DOHH2 (cell line): ENCODE data around the gene ABCA1.

ENCODE experiments used
- EZH2phosphoT487 ChIP-seq: fragments of 200-600 bp; sonication (generic); IDR thresholded peaks from 2 replicates; pipeline ENCODE4 v1.6.1; 2017; ENCODE audit warnings: borderline replicate concordance, mild to moderate bottlenecking, antibody characterized with exemption, low read length, moderate library complexity, mixed read lengths
- TF ChIP-seq, protein P1 (sequence below): fragments of 200-600 bp; sonication (generic); IDR thresholded peaks from one replicate; pipeline ENCODE4 v1.5.1; 2014; ENCODE audit warnings: antibody characterized with exemption, mild to moderate bottlenecking, low read depth, low read length; ENCODE audit not compliant: poor library complexity, severe bottlenecking

DNA sequence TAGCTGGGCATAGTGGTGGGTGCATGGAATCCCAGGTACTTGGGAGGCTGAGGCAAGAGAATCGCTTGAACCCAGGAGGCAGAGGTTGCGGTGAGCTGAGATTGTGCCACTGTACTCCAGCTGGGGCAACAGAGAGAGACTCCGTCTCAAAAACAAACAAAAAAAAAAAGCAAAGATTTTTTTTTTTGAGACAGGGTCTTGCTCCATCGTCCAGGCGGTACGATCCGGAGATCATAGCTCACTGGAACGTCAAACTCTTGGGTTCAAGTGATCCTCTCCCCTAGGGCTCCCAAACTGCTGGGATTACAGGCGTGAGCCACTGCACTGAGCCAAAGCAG is 37.6 kb downstream of the ABCA1 start:
- TF ChIP-seq, protein P1, sequence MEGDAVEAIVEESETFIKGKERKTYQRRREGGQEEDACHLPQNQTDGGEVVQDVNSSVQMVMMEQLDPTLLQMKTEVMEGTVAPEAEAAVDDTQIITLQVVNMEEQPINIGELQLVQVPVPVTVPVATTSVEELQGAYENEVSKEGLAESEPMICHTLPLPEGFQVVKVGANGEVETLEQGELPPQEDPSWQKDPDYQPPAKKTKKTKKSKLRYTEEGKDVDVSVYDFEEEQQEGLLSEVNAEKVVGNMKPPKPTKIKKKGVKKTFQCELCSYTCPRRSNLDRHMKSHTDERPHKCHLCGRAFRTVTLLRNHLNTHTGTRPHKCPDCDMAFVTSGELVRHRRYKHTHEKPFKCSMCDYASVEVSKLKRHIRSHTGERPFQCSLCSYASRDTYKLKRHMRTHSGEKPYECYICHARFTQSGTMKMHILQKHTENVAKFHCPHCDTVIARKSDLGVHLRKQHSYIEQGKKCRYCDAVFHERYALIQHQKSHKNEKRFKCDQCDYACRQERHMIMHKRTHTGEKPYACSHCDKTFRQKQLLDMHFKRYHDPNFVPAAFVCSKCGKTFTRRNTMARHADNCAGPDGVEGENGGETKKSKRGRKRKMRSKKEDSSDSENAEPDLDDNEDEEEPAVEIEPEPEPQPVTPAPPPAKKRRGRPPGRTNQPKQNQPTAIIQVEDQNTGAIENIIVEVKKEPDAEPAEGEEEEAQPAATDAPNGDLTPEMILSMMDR, result no peak
- TF ChIP-seq EZH2phosphoT487, result no peak
